Measurements from ENCODE around the gene FKBP4.

FKBP4 gene

DNA sequence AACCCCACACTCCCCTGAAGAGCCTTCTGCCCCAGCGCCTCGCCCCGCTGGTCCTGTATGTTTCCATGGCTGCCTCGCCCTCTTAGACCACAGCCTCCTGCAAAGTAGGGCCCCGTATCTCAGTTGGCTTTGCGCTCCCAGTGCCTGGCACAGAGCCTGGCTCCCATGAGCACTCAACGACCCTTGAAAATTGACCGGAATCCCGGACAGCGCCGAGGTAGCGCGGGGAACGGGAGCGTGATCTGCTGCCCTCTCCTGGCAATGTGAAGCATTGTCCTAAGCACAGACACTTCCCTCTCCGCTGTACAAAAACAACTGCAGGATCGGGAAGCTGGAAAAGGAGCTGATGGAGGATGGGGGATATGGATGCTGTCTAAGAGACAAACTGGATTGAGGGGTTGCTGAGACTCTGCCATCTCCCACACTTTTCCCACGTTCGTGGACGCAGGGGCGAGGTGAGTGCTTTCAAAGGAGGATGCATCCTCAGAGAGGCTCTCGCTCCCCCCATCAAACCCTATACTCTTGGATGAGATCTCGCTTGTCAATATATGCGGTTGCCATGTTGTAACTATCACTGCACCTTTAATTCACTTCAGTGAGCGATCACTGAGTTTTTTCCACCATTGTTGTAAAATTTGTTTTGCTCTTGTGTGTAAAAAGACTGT lies 10.7 kb upstream of the FKBP4 start:
- DNase-seq: no peak

DNA sequence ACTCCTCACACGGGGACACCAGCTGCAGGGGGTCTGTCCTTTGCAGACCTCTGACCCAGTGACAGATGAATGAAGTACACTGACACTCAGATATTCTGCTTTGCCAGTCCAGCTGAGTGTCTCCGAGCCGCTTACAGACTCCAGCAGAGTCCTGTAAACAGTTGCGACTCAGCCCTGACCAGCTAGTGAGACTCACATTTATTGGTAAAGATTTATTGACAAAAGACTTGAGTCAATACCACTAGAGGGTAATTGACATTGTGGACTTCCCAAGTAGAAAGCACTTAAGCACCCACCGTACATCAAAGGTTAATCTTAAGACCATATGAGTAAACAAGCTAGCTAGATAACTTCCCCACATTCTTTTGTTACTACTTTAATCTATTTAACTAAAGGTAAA lies 9.8 kb upstream of the FKBP4 start:
- DNase-seq: no peak

DNA sequence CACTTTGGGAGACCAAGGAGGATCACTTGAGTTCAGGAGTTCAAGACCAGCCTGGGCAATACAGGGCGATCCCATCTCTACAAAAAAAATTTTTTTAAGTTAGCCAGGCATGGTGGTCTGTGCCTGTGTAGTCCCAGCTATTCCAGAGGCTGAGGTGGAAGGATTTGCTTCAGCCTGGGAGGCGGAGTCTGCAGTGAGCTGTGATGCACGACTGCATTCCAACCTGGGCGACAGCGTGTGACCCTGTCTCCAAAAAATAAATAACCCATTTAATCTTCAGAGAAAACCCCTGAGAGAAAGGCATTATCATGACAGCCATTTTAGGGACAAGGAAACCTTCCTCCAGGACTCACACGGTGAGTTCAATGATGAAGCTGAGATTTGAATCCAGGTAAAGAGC lies 3.7 kb upstream of the FKBP4 start:
- DNase-seq: no peak

DNA sequence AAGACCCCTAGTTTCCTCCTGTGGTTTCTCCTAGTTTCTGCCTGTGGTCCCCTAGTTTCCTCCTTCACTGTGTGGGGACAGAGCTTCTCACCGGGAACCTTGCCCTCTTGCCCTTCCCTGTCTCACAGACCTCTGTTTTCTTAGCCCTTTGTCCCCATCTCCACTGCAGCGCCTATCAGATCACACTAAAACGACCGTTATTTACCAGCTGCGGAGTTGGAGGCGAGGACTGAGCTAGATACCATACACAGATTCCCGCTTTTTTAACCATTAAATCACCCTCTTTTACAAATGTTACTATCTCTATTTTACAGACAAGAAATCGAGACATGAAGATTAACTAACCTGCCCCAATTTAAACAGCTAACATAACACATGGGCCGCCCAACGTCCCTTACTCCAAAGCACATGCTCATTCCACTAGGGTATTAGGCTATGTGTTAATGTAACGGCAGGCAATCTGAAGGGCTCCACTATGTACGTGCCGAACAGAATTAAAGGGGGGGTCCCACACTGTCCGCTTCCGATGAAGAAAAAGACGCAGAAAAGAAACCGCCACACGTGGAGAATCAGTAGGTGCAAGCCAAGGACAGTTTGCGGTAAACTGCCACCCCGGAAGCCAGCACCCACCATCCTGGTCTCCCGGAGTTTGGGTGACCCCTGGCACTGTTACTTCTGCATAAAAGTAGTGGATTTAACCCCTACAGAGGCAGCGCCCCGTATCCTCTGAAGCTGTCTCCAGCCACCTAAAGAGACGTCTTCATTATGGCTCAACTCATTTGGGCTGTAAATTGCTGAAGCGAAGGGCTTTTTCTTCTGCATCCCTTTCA lies 1.9 kb upstream of the FKBP4 start:
- DNase-seq: no peak

DNA sequence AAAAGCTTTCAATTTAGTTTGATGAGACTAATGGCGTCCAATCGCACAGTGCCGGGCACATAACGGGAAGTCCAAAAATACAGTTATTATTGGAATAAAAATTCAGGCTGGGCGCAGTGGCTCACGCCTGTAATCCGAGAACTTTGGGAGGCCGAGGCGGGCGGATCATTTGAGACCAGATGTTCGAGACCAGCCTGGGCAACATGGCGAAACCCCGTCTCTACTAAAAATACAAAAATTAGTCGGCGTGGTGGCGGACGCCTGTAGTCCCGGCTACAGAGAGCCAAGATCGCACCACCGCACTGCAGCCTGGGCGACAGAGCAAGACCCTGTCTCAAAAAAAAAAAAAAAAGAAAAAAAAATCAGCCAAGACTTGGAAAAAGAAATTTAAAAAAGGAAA lies 1.2 kb upstream of the FKBP4 start:
- DNase-seq: no peak

DNA sequence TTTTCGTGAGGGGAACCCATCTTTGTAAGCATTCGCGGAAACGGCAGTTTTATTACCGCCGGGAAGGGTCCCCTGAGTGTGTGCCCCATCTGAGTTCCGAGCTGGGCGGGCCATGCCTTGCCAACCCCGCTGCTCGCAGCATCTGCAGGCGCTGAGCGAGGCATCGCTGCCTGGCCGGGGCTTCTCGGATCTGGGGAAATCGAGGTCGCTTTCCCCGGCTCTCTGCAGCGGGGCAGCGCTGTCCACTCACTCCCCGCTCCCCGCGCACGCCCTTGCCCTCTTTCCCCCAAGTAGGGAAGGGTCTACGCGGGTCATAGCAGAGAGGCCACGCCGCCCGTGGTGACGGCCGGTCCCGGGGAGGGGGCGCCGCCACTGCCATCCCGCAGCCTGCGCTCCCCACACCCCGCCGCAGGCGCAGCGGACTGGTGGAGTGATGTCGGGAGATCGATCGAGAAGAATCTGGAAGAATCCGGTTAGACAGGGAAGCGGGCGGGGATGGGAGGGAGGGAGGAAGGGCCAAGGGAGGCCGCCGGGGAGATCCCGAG lies 507 bp upstream of the FKBP4 start:
- DNase-seq: no peak

DNA sequence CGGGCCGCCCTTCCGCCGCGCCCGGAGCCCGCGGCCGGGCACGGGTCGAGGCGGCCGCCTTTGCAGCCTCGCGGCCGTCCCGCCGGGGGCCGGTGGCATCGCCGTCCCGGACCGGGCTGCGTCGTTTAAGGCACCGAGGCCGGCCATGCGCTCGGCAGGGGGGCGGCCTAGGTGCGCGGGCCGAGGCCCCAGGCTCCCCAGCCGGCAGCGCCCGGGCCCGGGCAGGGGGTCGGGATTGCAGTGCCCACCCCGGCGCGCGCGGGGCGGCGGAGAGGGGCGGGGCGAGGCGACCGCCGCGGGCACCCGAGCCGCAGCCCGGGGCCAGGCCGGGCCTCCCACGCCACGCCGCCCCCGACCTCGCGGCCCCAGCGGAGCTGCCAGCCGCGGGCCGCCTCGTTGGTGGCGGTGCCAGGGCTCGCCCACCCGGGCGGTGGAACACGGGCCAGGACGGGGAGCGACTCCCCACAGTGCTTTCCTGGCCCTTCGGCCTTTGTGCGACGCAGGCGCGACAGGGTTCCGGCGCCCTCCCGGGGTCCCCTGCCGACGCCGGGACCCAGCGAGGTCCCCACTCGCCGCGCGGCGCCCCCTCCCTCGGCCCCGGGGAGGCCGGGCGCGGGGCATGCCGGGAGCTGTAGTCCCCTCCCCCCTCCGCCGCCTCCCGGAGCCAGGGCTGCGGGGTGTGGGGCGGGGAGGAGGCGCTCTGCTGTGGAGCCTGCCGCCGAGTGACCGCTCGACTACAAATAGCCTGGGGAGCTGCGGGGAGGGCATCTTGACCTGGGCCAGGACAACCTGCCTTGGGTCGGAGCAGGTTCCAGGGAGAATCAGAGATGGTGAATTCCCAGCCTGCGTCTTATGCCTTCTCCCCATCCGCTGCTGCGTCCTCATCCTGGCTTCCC lies 769 bp downstream of the FKBP4 start:
- no peak for DNase-seq

DNA sequence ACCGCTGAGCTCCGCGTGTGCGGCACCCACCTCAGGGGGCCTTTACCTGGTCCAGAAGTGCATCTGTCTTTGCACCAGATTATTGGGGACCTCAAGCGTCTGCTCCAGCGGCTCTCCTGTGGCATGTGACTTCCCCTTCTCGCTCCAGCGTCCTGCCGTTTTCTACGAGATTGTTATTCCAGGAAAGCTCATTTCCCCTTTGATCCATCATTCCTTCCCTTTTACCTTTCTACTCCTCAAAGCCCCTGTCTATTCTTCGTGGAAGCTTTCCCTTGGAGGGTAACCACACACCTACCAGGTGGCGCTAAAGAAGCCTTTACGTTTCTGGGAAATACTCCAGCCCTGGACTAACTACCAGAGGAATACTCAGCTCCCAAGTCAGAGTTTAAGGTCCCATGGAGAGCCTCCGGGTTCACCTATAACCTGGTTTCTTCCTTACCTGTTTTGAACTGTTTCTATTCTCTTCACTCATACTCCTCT lies 1.5 kb downstream of the FKBP4 start:
- DNase-seq: no peak

DNA sequence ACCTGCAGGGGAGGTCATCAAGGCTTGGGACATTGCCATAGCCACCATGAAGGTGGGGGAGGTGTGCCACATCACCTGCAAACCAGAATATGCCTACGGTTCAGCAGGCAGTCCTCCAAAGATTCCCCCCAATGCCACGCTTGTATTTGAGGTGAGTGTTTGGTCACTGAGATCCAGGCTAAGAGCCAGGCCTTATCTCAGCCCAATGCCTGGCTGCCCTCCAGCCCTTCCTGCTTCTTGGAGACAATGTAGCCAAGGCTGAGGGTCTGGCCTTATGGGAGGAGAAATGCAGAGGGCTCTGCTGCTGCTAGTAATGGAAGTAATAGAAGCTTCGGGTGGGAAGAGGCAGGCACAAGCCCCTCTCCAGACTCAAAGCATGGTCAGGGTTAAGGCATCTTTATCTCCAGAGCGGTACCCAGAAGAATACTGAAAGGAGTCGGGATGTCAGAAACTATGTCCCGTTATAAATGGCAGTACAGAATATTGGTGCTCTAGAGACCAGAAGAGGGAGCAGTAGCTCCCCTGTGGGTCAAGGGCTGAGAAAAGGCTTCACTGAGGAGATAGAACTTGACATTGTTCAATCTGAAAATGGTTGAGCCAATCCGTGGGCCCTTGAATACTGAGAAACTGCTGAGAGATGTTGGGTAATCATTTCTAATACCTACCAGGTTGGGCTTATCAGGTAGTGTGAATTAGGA lies 3.1 kb downstream of the FKBP4 start:
- DNase-seq: no peak

DNA sequence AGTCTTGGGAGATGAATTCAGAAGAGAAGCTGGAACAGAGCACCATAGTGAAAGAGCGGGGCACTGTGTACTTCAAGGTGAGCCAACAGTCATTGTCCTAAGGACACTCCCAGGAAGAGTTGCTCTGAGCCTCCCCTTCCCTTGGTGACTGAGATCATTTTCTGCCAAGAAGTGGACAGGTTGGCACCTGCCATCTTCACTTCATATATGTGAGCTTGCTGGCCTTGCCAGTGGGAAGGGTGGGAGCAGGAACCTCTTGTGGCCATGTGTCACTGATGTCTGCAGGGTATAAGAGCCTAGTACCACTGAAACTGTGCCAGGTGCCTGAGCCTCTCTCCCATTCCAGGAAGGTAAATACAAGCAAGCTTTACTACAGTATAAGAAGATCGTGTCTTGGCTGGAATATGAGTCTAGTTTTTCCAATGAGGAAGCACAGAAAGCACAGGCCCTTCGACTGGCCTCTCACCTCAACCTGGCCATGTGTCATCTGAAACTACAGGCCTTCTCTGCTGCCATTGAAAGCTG lies 5.3 kb downstream of the FKBP4 start:
- no peak for DNase-seq

DNA sequence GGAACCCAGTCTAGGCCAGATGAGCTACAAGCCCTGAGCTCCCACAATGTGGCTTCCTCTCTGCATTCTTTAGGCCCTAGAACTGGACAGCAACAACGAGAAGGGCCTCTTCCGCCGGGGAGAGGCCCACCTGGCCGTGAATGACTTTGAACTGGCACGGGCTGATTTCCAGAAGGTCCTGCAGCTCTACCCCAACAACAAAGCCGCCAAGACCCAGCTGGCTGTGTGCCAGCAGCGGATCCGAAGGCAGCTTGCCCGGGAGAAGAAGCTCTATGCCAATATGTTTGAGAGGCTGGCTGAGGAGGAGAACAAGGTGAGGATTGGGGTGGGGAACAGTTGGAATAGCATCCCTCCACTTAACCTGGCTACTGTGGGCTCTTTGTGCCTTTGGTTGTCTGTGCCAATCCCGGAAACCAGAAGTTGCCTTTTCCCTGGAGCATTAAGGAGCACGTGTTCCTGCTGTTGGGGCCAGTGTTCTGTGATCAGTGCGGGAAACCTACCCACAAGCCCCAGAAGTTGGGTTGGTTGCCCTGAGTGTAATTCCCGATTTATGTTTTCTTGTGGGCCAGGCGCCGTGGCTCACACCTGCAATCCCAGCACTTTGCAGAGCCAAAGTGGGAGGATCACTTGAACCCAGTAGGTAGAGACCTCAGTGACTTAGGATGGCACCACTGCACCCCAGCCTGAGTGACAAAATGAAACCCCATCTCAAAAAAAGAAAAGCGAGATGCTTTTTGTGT lies 6.4 kb downstream of the FKBP4 start:
- no peak for DNase-seq

DNA sequence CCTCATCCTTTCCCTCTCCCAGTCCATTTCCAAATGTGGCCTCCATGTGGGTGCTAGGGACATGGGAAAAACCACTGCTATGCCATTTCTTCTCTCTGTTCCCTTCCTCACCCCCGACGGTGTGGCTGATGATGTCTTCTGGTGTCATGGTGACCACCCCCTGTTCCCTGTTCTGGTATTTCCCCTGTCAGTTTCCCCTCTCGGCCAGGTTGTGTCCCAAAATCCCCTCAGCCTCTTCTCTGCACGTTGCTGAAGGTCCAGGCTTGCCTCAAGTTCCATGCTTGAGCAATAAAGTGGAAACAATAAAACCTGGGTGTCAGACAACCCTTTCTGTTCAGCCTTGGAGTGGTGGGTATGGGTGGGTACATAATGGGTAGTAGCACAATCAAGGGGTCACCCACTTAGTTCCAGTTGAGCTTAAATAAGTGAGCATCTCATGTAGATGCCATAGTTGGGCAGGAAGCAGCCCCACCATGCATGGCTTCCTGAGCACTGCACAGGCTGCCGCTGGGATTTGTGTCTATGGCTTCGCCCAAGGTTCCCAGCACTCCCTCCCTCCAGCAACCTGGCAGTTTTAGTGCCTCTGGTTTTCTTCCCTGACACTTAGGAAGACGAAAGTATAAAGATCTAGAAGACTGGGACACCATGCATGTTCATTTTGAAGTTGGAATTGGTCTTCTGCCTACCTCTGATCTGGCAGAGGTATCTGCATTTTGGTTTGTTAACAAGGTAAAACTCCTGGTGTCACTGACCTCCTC lies 9.0 kb downstream of the FKBP4 start:
- DNase-seq: no peak

DNA sequence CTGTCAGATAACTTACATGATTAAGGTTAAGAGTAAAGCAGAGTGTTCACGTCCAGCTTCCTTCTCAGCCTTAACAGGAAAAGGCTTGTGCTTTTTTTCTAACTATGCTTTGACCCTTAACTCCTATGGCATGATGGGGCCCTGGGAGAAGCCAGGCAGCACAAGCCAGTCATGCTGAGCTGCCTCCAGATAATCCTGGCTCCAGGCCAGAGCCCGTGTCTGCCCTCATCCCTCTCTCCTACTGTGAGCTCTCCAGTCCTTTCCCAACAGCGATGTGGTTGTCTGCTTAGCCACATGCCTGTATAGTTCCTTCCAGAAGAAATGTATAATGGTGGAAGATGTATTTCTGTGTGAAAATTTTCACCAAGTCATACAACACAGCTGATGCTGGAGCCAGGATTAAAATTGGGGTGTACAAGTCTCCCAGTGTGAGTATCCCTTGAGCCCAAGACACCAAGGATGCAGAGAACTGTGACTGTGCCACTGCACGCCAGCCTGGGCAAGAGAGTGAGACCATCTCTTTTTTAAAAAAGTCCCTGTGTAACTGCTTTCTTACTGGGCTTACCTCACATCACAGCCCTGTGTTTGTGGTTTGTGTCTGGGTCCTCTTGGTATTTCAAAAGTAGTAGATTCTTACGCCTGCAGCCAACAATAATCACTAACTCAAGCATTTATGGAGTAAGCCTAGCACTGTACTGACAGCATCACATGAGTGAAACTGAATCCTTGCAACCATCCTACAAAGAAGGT lies 9.8 kb downstream of the FKBP4 start:
- no peak for DNase-seq

DNA sequence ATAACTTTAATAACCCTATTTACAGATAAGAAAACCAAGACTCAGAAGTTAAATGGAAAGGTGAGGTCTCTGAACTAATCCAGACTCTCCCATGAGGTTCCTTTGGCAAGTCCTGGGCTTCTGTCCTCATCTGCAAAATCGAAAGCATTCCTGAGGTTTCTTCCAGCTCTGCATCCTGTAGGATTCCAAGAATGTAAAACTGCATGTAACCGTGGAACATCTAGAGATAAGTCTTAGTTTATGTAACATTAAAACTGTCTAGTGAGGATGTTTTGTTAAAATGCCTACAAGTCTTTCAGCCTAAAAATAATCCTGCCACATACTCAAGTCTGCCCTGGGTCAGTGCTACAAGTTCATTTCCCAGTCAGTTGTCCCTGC lies 10.4 kb downstream of the FKBP4 start:
- no peak for DNase-seq

DNA sequence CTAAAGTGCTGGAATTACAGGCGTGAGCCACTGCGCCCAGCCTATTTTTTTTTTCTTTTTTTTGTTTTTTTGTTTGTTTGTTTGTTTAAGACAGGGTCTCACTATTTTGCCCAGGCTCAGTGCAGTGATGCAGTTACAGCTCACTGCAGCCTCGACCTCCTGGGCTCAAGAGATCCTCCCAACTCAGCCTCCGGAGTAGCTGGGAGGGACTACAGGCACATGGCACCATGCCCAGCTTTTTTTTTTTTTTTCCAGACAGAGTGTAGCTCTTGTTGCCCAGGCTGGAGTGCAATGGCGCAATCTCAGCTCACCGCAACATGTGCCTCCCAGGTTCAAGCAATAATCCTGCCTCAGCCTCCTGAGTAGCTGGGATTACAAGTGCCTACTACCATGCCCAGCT lies 11.9 kb downstream of the FKBP4 start:
- DNase-seq: no peak

DNA sequence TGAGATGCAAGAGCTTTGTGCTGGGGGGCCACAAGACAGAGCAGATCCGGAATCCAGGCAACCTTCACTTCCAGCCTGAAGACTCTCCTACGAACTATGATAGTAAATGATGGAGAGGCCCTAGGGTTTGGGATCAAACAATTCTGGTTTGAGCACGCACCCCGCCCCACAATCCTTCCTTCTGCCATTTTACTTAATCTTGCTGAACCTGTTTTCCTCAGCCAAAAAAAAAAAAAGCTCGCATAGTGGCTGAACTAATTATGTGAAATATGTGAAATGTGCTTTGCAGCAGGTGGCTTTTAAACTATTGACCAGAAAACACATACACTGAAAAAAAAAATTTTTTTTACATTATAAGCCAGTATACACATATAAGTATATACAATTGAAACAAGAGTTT lies 17.0 kb downstream of the FKBP4 start:
- no peak for DNase-seq

DNA sequence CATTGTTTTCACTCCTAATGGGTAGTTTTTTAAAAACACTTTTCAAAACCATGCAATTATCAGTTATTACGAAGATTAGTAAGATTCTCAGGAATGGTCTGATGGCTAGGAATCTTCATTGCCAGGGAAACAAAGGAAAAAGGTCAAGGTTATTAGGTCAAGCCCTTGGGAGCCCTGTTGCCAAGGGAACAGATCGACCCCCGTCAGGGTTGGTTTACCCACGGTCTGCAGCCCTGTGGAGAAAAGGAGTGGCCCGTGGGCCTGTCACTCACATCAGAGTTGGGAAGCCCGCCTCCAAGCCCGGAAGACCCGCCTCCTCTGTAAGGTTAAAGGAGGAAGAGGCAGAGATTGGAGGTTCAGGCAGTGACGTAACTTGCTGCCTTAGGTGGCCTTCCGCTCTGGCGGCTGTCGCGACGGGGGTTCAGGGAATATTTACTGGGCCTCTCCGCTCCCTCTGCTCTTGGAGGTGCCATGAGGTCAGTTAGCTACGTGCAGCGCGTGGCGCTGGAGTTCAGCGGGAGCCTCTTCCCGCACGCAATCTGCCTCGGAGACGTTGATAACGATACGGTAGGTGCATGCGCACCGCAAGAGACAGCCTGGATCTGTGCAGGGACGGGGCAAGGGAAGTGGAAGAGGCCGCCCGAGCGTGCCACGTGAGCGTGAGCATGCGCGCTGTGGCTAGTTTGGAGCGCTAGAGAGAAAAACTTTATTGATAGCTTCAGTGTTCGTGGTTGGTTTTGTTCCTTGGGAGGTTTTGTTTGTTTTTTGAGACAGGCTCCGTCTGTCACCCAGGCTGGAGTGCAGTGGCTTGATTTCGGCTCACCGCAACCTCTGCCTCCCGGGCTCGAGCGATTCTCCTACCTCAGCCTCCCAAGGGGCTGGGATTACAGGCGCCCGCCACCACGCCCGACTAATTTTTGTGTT lies 17.8 kb downstream of the FKBP4 start, which contains the start of gene ITFG2:
Gene ITFG2 (plus strand): TSS at position 379 of the 924 bp plus-strand sequence. CDS start 93 bp downstream, at position 472.
- DNase-seq: peak; percentile 97

Data from NCI-H1436 treated with DMSO at 0.1 percent for 48 hours (cell line).